ENCODE results near the gene CCDC61. TPM values are rescaled to one million over a fixed set of nuclear protein-coding genes. Genes with fewer than 3 reads are reported as not detected.

Gene CCDC61
- total RNA-seq, 2 experiments from 2014 or later: 24.1 to 25.4 TPM

- ChIA-PET CTCF (interaction anchor here (0.6 to 2.8 kb wide), 10 partner anchors 8 to 918 kb away, joined by 3 to 9 read pairs (median 4); partner anchors contain the start of genes CCDC61 and MYPOP), POLR2A (interaction anchor here (0.5 kb wide), 1 partner anchor 147 kb away, joined by 4 read pairs; the partner anchor contains the start of gene SYMPK)
These were observed 14.6 kb downstream of the CCDC61 start for GRCh38 chr19:46009530-46010510.

GRCh38 chr19:46014534-46014933, 19.3 kb downstream of the CCDC61 start:
- CTCF ChIA-PET: no interaction called here
- POLR2A ChIA-PET: no interaction called here

GRCh38 chr19:46014941-46015686, 19.8 kb downstream of the CCDC61 start:
- ChIA-PET POLR2A (no interaction called here), CTCF (no interaction called here)

GRCh38 chr19:46015687-46016425, 20.6 kb downstream of the CCDC61 start:
- POLR2A ChIA-PET: no interaction called here
- CTCF ChIA-PET: interaction anchor here (1.6 to 2.4 kb wide), 2 partner anchors 13 to 88 kb away, joined by 5 to 15 read pairs; no protein-coding TSS in a partner anchor

- CTCF ChIA-PET: interaction anchor here (0.5 to 2.4 kb wide), 12 partner anchors 10 to 247 kb away, joined by 3 to 15 read pairs (median 3); partner anchors contain the start of genes CCDC61 and FOXA3
- POLR2A ChIA-PET: interaction anchor here (0.5 to 1.0 kb wide), 2 partner anchors 21 to 356 kb away, joined by 3 read pairs; partner anchors contain the start of gene CCDC61
These were observed 21.3 kb downstream of the CCDC61 start for GRCh38 chr19:46016426-46017094.

- POLR2A ChIA-PET: interaction anchor here (1.0 kb wide), 1 partner anchor 22 kb away, joined by 3 read pairs; the partner anchor contains the start of gene CCDC61
- CTCF ChIA-PET: interaction anchor here (0.7 to 2.4 kb wide), 12 partner anchors 9 to 251 kb away, joined by 3 to 15 read pairs (median 3); partner anchors contain the start of genes CCDC61 and FOXA3
These were observed 21.8 kb downstream of the CCDC61 start for GRCh38 chr19:46017095-46017429.

GRCh38 chr19:46017874-46018675, 22.8 kb downstream of the CCDC61 start:
- ChIA-PET POLR2A (no interaction called here), CTCF (interaction anchor here (0.7 to 3.7 kb wide), 7 partner anchors 9 to 250 kb away, joined by 3 to 22 read pairs (median 4); partner anchors contain the start of gene CCDC61)

GRCh38 chr19:46018729-46019251, 23.5 kb downstream of the CCDC61 start:
- ChIA-PET CTCF (interaction anchor here (1.3 to 3.7 kb wide), 3 partner anchors 9 to 23 kb away, joined by 4 to 22 read pairs (median 6); partner anchors contain the start of gene CCDC61), POLR2A (no interaction called here)

GRCh38 chr19:46019270-46019669, 24.0 kb downstream of the CCDC61 start:
- POLR2A ChIA-PET: no interaction called here
- CTCF ChIA-PET: interaction anchor here (0.7 to 3.7 kb wide), 4 partner anchors 10 to 488 kb away, joined by 3 to 22 read pairs (median 5); no protein-coding TSS in a partner anchor

- ChIA-PET CTCF (interaction anchor here (0.6 to 3.7 kb wide), 3 partner anchors 8 to 42 kb away, joined by 3 to 22 read pairs (median 6); no protein-coding TSS in a partner anchor), POLR2A (no interaction called here)
These were observed 25.5 kb downstream of the CCDC61 start for GRCh38 chr19:46020819-46021125.

- ChIA-PET POLR2A (no interaction called here), CTCF (interaction anchor here (0.6 to 3.7 kb wide), 2 partner anchors 7 to 373 kb away, joined by 4 to 22 read pairs; no protein-coding TSS in a partner anchor)
These were observed 26.3 kb downstream of the CCDC61 start for GRCh38 chr19:46021531-46022041.

- POLR2A ChIA-PET: no interaction called here
These were observed 26.8 kb downstream of the CCDC61 start for GRCh38 chr19:46022061-46022430.

GRCh38 chr19:46022431-46023310, 27.4 kb downstream of the CCDC61 start, which contains the start of gene PGLYRP1:
TSS of gene PGLYRP1 (minus strand) at chr19:46023053. CDS start at chr19:46023021, 32 bp downstream.
- CTCF ChIA-PET: no interaction called here
- POLR2A ChIA-PET: no interaction called here

More at GRCh38 chr19:46022061-46022430, 26.8 kb downstream of the CCDC61 start:
- CTCF ChIA-PET: interaction anchor here (3.7 kb wide), 1 partner anchor 7 kb away, joined by 22 read pairs; no protein-coding TSS in a partner anchor

- ChIA-PET POLR2A (no interaction called here), CTCF (no interaction called here)
These were observed 28.1 kb downstream of the CCDC61 start for GRCh38 chr19:46023311-46023779.

GRCh38 chr19:46025835-46026234, 30.6 kb downstream of the CCDC61 start:
- ChIA-PET POLR2A (no interaction called here), CTCF (interaction anchor here (0.7 to 4.5 kb wide), 4 partner anchors 9 to 255 kb away, joined by 3 to 53 read pairs (median 3); no protein-coding TSS in a partner anchor)

All from activated CD8-positive, alpha-beta memory T cell treated with anti-CD3 and anti-CD28 coated beads for 36 hours (primary cell).